CD4-positive, alpha-beta T cell treated with Interleukin-6 for 4 hours (primary cell): Measurements from ENCODE around the gene LAT.

Experiments
- DNase-seq: peaks from one replicate; pipeline ENCODE4 v3.0.0-alpha.2; 2020; ENCODE audit warnings: mixed read lengths

LAT gene

GRCh38 chr16:29009050-29009837 lies 24.4 kb downstream of the LAT start:
- DNase-seq = peak; percentile 76

GRCh38 chr16:29009838-29010166 lies 24.9 kb downstream of the LAT start:
- DNase-seq = no peak

GRCh38 chr16:29011112-29011511 lies 26.3 kb downstream of the LAT start:
- peak; percentile 41 for DNase-seq

- no peak for DNase-seq
Observed at GRCh38 chr16:29011851-29012250, 27.0 kb downstream of the LAT start.

- DNase-seq = peak; percentile 68
Observed at GRCh38 chr16:29012913-29013553, 28.2 kb downstream of the LAT start.

- DNase-seq = no peak
Observed at GRCh38 chr16:29014561-29015069, 29.8 kb downstream of the LAT start.

GRCh38 chr16:29022196-29022595 lies 37.3 kb downstream of the LAT start:
- DNase-seq = no peak

- peak; percentile 64 for DNase-seq
Observed at GRCh38 chr16:29023279-29024277, 38.7 kb downstream of the LAT start.

GRCh38 chr16:29024278-29024677 lies 39.4 kb downstream of the LAT start:
- DNase-seq = no peak

- DNase-seq = peak; percentile 75
Observed at GRCh38 chr16:29025218-29025617, 40.4 kb downstream of the LAT start.

- no peak for DNase-seq
Observed at GRCh38 chr16:29025735-29026134, 40.9 kb downstream of the LAT start.

GRCh38 chr16:29028457-29029167 lies 43.8 kb downstream of the LAT start:
- no peak for DNase-seq

- peak; percentile 93 for DNase-seq
Observed at GRCh38 chr16:29029168-29029994, 44.5 kb downstream of the LAT start.

GRCh38 chr16:29030086-29030840 lies 45.4 kb downstream of the LAT start:
- DNase-seq = no peak
